GM12878 (cell line): Measurements from ENCODE around the gene HUNK. TPM values are rescaled to one million over a fixed set of nuclear protein-coding genes. Genes with fewer than 3 reads are reported as not detected.

ENCODE experiments used
- ATAC-seq: fragments of 200-7000 bp; cut with Tn5 transposase; 3 replicates; pipeline ENCODE4 v1.9.1; 2020; ENCODE audit warnings: mild to moderate bottlenecking, moderate library complexity
- BruUV-seq: library from RNA; stranded (reverse); fragments of 400-500 nt; replicated peaks from 2 replicates; lab custom pipeline; 2021; lab: Mats Ljungman, UMichigan
- CTCF ChIA-PET: fragments of 300-600 bp; sonication (Branson Sonifier 250); formaldehyde crosslinking; extraction: SDS; loops from one replicate; lab custom pipeline; 2021; ENCODE audit warnings: inconsistent platforms; lab: Yijun Ruan, JAX
- POLR2A ChIA-PET: fragments of 350-600 bp; formaldehyde crosslinking; extraction: SDS; loops from one replicate; lab custom pipeline; 2021; ENCODE audit warnings: inconsistent platforms; lab: Charles Lee
- RAD21 ChIA-PET: fragments of 300-600 bp; sonication (Branson Sonifier 250); formaldehyde crosslinking; loops from one replicate; lab custom pipeline; 2023; ENCODE audit warnings: antibody characterized with exemption; ENCODE audit not compliant: unreplicated experiment; lab: Charles Lee
- SMC1A ChIA-PET: fragments of 300-600 bp; sonication (Branson Sonifier 250); formaldehyde crosslinking; loops from one replicate; lab custom pipeline; 2023; ENCODE audit not compliant: unreplicated experiment, uncharacterized antibody; lab: Charles Lee
- DNase-seq: peaks from one replicate; pipeline ENCODE4 v3.0.0-alpha.2; 2011; ENCODE audit warnings: low read depth, low spot score
- FAIRE-seq: peaks from 3 replicates; lab custom pipeline; 2011; peaks lifted over from hg19 to GRCh38; lab: Jason Lieb, UNC
- H2AFZ ChIP-seq: 2 replicates; pipeline ENCODE4 v1.6.0; 2011; ENCODE audit warnings: low read depth, low read length, control low read depth; ENCODE audit not compliant: control insufficient read depth
- H3K27ac ChIP-seq: 2 replicates; pipeline ENCODE4 v1.5.1; 2011; ENCODE audit warnings: control low read depth; ENCODE audit not compliant: control insufficient read depth, insufficient read depth
- H3K27me3 ChIP-seq, 2 experiments: replicated peaks in 1 of 2; 2 replicates each; pipeline versions ENCODE4 v1.6.0 to v1.6.1; 2011; ENCODE audit warnings: low read length in 1 of 2; ENCODE audit not compliant: control insufficient read depth in 2 of 2, insufficient read depth in 2 of 2
- H3K36me3 ChIP-seq, 2 experiments: 2 replicates each; pipeline ENCODE4 v1.5.1; 2011; ENCODE audit warnings: low read length in 1 of 2; ENCODE audit not compliant: control insufficient read depth in 2 of 2, insufficient read depth in 2 of 2
- H3K4me1 ChIP-seq: 2 replicates; pipeline ENCODE4 v1.6.1; 2011; ENCODE audit warnings: mild to moderate bottlenecking, low read length, moderate library complexity, mixed read lengths; ENCODE audit not compliant: control insufficient read depth, insufficient read depth
- H3K4me2 ChIP-seq: 2 replicates; pipeline ENCODE4 v1.6.0; 2011; ENCODE audit warnings: control low read depth; ENCODE audit not compliant: control insufficient read depth, insufficient read depth
- H3K4me3 ChIP-seq: fragments of 200-600 bp; sonication (generic); 2 replicates; pipeline ENCODE4 v1.5.1; 2016
- H3K79me2 ChIP-seq: 2 replicates; pipeline ENCODE4 v1.6.0; 2011; ENCODE audit warnings: low read length; ENCODE audit not compliant: control insufficient read depth, insufficient read depth
- H3K9ac ChIP-seq: 2 replicates; pipeline ENCODE4 v1.8.0; 2011; ENCODE audit warnings: low read length, control low read depth, mixed read lengths; ENCODE audit not compliant: control insufficient read depth, insufficient read depth
- H3K9me3 ChIP-seq: replicated peaks from 3 replicates; pipeline ENCODE4 v1.5.1; 2011; ENCODE audit warnings: mild to moderate bottlenecking, low read length; ENCODE audit not compliant: control insufficient read depth, insufficient read depth
- H4K20me1 ChIP-seq: 2 replicates; pipeline ENCODE4 v1.6.0; 2011; ENCODE audit not compliant: control insufficient read depth, insufficient read depth
- CBFB ChIP-seq: IDR thresholded peaks from 2 replicates; pipeline ENCODE4 v1.6.1; 2016; ENCODE audit warnings: antibody characterized with exemption, low read depth
- CEBPB ChIP-seq, 2 experiments: fragments of 150-350 bp in 1 of 2; IDR thresholded peaks; 2 replicates each; pipeline ENCODE4 v1.6.1; 2012 to 2014; ENCODE audit warnings: low read depth in 2 of 2, low read length in 2 of 2, borderline replicate concordance in 1 of 2, inconsistent platforms in 1 of 2
- FOXM1 ChIP-seq: IDR thresholded peaks from 2 replicates; pipeline ENCODE4 v1.6.1; 2012; ENCODE audit warnings: low read depth, mild to moderate bottlenecking, inconsistent platforms, low read length, moderate library complexity
- NFXL1 ChIP-seq: fragments of 450-650 bp; IDR thresholded peaks from 2 replicates; pipeline ENCODE4 v1.6.1; 2017; ENCODE audit warnings: antibody characterized with exemption, mild to moderate bottlenecking, borderline replicate concordance
- RELB ChIP-seq: fragments of 450-650 bp; IDR thresholded peaks from 2 replicates; pipeline ENCODE4 v1.6.1; 2017; ENCODE audit warnings: low read depth, mild to moderate bottlenecking, moderate library complexity
- SMARCA5 ChIP-seq: fragments of 450-650 bp; IDR thresholded peaks from 2 replicates; pipeline ENCODE4 v1.6.1; 2017; ENCODE audit warnings: mild to moderate bottlenecking
- SMC3 ChIP-seq: IDR thresholded peaks from 2 replicates; pipeline ENCODE4 v1.6.1; 2011; ENCODE audit warnings: low read length, improper control_type of control experiment, borderline replicate concordance
- STAT3 ChIP-seq: IDR thresholded peaks from 2 replicates; pipeline ENCODE4 v1.6.1; 2011; ENCODE audit warnings: low read depth, low read length, improper control_type of control experiment
- SUZ12 ChIP-seq: fragments of 200-600 bp; sonication (generic); IDR thresholded peaks from one replicate; pipeline ENCODE4 v1.6.1; 2018; ENCODE audit warnings: antibody characterized with exemption, mild to moderate bottlenecking; ENCODE audit not compliant: unreplicated experiment
- TBL1XR1 ChIP-seq: IDR thresholded peaks from 2 replicates; pipeline ENCODE4 v1.6.1; 2012; ENCODE audit warnings: low read depth, low read length, improper control_type of control experiment
- ZNF207 ChIP-seq: fragments of 450-650 bp; IDR thresholded peaks from 2 replicates; pipeline ENCODE4 v1.6.1; 2014; ENCODE audit warnings: antibody characterized with exemption, mild to moderate bottlenecking, borderline replicate concordance
- ZNF622 ChIP-seq: fragments of 450-650 bp; IDR thresholded peaks from 2 replicates; pipeline ENCODE4 v1.6.1; 2017; ENCODE audit warnings: mild to moderate bottlenecking, inconsistent platforms
- ZSCAN29 ChIP-seq: fragments of 450-650 bp; IDR thresholded peaks from 2 replicates; pipeline ENCODE4 v1.6.1; 2017; ENCODE audit warnings: mild to moderate bottlenecking, moderate library complexity
- WGBS: methylation state at CpG from one replicate; pipeline ENCODE4 v1.1.6; 2016; ENCODE audit warnings: low lambda C conversion rate; ENCODE audit not compliant: insufficient replicate concordance, insufficient coverage; ENCODE audit errors: missing lambda C conversion rate; 5-methylcytosine and 5-hydroxymethylcytosine counted together
- in situ Hi-C: fragments of 300-500 bp; cut with MboI; formaldehyde crosslinking; loops from 9 replicates; pipeline ENCODE4 v1.14.3; 2018; ENCODE audit warnings: mixed read lengths
- intact Hi-C: fragments of 100-400 bp; cut with micrococcal nuclease; formaldehyde crosslinking; loops from one replicate; pipeline ENCODE4 v1.14.2; 2022; ENCODE audit not compliant: unreplicated experiment
- polyA plus RNA-seq, 11 experiments: library from polyadenylated mRNA; depleted of rRNA in 4 of 11; unstranded in 6 of 11; stranded (reverse) in 5 of 11; fragments of >200 nt; fragmentation: Nextera tagmentation in 4 of 11; fragmentation: Illumina TruSeq in 1 of 11; extraction: Ambion mirVana in 4 of 11; extraction: Trizol in 1 of 11; gene quantifications; 1 replicate in 1 of 11; 2 replicates in 10 of 11; pipeline versions ENCODE4 v1.2.1 to v1.2.3, GENCODE V29; 2011 to 2016; ENCODE audit warnings: inconsistent platforms in 2 of 11, missing spikeins in 2 of 11, low read depth in 1 of 11
- total RNA-seq, 4 experiments: library from RNA; depleted of rRNA in 3 of 4; stranded (reverse); fragments of >200 nt in 3 of 4; fragmentation: Illumina TruSeq in 1 of 4; extraction: Trizol in 1 of 4; gene quantifications; 2 replicates each; pipeline versions ENCODE4 v1.2.1 to v1.2.3, GENCODE V29; 2013 to 2021

HUNK gene
- total and polyA plus RNA-seq, 10 of the 15 experiments (the other 5 are each of a cell fraction or from before 2014, with no cell fraction given), result under 0.01 to 0.14 (median 0.03) TPM; not detected in 7

GRCh38 chr21:31932470-31932764 lies 59.6 kb downstream of the HUNK start:
- Histone ChIP-seq H3K79me2 (no peaks in the 10 kb centered on the region), H3K27ac (no peak overlapping the region), H3K9me3 (no peaks in the 10 kb centered on the region), H3K4me1 (no peaks in the 10 kb centered on the region), H3K36me3 (no peaks in the 10 kb centered on the region), H3K4me3 (no peak overlapping the region), H3K27me3 (no peaks in the 10 kb centered on the region; a peak in 1 of 4 replicates), H3K9ac (no peak overlapping the region), H4K20me1 (no peaks in the 10 kb centered on the region), H2AFZ (no peak overlapping the region), H3K4me2 (no peak overlapping the region)
- DNase-seq, result no peak
- RAD21 ChIA-PET, result no interaction called here
- TF ChIP-seq SMC3 (no peak), STAT3 (no peak), NFXL1 (no peak)
- CTCF ChIA-PET, result no interaction called here
- intact Hi-C loops (no loop called here), in situ Hi-C loops (no loop called here)
- SMC1A ChIA-PET, result no interaction called here
- WGBS, result 85% methylated on average over 1 of the region's 1 CpG
- no peak for FAIRE-seq
- POLR2A ChIA-PET, result no interaction called here
- no peak for ATAC-seq
- no TSS peak for BruUV-seq

- intact Hi-C loops, result no loop called here
- FAIRE-seq, result no peak
- Histone ChIP-seq H3K4me3 (no peak overlapping the region), H2AFZ (no peak overlapping the region), H3K79me2 (no peaks in the 10 kb centered on the region), H3K36me3 (no peaks in the 10 kb centered on the region)
- 25% methylated on average over 2 of the region's 2 CpGs for WGBS
- TF ChIP-seq SUZ12, result no peak
- TF ChIP-seq CEBPB (IDR thresholded peaks at IDR 0.05; ENCODE audit: borderline replicate concordance in 1 of 2, low read depth in 2 of 2, low read length in 2 of 2), result no peak
- TF ChIP-seq CBFB, result no peak
- TF ChIP-seq RELB, result no peak
- no peak for TF ChIP-seq SMARCA5
- TF ChIP-seq TBL1XR1, result no peak
- TF ChIP-seq ZNF207, result no peak
- no peak for TF ChIP-seq NFXL1
- TF ChIP-seq FOXM1, result no peak
- no peak for TF ChIP-seq ZNF622
- no peak for TF ChIP-seq ZSCAN29
- TF ChIP-seq, all 136 proteins: peak for 0
- Histone ChIP-seq H3K9ac (no peak overlapping the region), H4K20me1 (no peaks in the 10 kb centered on the region), H3K9me3 (no peaks in the 10 kb centered on the region), H3K27me3 (no peaks in the 10 kb centered on the region), H3K27ac (no peak overlapping the region), H3K4me2 (no peak overlapping the region), H3K4me1 (no peaks in the 10 kb centered on the region)
- BruUV-seq, result no TSS peak
- no peak for ATAC-seq
- CTCF ChIA-PET, result no interaction called here
- DNase-seq, result no peak
- in situ Hi-C loops, result no loop called here
- RAD21 ChIA-PET, result no interaction called here
- POLR2A ChIA-PET, result no interaction called here
- SMC1A ChIA-PET, result no interaction called here
Measured at GRCh38 chr21:31937303-31937702, 64.5 kb downstream of the HUNK start.
